EH (cell line): Measurements from ENCODE around the gene KANSL1.

Experiments
- DNase-seq: peaks from one replicate; pipeline ENCODE4 v3.0.0-alpha.2; 2015; ENCODE audit warnings: low read depth

The KANSL1 gene

DNA sequence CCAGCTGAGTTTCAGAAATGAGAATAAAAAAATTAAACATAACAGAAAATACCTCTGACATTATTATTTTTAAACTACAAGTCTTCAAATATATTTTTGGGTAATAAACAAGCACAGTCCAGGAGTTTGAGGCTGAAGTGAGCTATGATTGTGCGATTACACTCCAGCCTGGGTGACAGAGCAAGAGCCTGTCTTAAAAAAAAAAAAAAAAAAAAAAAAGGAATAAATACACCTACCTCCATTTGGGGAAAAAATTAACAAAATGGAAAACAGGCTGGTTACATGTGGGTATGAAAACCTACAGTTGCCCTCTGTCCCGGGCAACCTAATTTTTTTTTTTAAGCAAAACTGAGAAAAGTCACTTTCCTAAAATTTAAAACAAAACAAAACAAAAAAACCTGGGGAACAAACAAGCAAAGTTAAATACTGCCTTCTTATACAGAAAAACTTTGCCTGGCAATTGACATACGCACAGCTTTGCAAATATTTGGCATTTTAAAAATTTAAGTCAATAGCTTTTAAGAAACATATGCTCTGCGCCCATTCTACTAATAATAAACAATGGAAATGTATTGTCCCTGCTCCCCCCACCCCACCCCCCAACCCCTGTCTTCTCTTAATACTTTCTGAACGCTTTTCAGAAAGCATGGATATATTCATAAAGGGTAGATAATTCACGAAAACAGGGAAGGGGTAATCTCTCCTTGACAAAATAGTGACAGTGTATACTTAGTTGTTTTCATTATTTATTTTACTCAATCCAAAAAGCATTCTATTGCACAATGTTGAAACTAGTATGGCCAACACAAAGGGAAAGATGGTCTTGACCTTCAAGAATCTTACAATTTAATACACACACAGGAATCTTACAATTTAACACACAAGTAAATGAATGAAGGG is 112.9 kb downstream of the KANSL1 start:
- DNase-seq = no peak

DNA sequence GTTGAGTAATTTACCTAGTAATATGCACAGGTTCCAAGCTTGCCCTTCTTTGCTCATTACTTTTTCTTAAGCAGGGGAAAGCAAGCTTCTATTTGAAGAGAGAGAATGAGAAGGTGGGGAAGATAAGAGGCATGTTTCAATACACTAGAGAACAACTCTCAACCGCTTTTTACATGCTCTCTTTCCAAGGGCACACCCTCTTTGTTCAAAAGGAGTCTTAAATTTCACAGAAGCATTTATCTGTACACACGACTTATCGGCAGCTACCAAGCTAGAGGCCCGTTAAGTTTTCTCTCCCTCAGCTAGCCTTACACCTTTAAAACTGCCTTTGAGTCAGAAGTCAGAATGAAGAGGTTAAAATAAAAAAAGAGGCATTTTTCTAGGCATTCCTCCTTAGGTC is 114.6 kb downstream of the KANSL1 start:
- no peak for DNase-seq

DNA sequence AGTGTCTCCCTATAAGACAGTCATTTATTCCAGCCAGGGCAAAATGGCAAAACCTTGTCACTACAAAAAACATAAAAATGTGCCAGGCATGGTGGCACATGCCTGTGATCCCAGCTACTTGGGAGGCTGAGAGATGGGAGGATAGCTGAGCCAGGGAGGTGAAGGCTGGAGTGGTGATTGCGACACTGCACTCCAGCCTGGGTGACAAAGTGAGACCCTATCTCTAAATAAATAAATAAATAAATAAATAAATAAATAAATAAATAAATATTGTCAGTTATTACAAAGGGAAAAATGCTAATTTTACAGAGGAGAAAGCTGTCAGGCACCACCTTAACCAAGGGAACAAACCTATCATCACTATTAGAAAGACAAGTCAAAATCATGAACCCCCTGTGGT is 118.7 kb downstream of the KANSL1 start:
- no peak for DNase-seq

GRCh38 chr17:46072998-46073397 is 120.2 kb downstream of the KANSL1 start:
- peak; percentile 87 for DNase-seq

- DNase-seq = no peak
Measured at GRCh38 chr17:46071796-46072195, 121.4 kb downstream of the KANSL1 start.

DNA sequence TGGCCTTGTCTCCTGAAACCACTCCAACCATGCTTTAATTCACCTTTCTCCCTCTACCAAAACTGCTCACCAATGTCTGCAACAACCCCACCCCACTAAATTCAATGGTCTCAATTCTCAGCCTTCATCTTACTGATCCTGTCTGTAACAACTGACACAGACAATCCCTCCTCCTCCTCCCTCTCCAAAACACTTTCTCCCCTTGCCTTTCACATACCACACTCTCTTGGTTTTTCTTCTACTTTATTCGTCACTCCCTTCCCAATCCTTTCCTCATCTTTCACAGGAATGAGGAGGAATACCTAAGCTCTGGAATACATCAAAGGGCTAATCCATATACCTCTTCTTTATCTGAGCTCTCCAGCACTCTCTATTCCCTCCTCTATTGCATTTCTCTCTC is 128.8 kb downstream of the KANSL1 start:
- no peak for DNase-seq

DNA sequence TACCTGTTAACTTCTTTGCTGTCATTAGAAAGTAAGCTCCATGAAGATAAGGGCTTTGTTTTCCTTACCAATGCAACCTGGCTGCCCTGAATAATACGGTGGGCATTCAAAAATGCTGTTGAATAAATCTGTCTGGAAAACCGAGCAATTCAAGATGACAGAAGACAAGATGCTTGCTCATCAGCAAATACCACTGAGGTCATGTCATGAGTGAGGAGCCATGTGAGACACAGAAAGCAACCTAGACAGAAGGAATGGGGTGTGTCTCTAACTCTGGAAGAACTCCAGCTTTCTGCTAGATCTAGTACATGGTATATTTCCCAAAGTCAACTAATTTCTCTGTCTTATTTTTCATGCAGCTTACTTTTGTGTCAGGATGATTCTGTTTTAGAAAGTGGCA is 130.0 kb downstream of the KANSL1 start:
- DNase-seq = peak; percentile 89

GRCh38 chr17:46061435-46061834 is 131.8 kb downstream of the KANSL1 start:
- peak; percentile 21 for DNase-seq

DNA sequence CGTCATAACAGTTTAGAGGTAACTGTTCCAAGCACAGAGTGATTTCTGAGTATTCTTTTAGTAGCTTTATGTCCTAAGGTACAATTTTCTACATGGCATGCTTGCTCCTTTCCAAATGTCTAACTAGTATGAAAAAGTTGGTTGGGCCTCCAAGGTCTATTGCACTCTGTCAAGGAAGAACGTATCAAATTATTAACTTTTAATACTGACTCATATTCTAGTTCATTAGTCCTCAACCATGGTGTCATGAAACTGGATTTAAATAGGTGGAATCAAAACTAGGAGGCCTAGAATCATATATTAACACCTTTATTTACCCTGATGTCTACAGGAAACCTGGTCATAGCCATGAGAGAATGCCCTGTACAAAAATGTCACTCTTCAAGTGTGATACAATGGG is 132.8 kb downstream of the KANSL1 start:
- no peak for DNase-seq

- no peak for DNase-seq
Measured at GRCh38 chr17:46059486-46059885, 133.7 kb downstream of the KANSL1 start.

GRCh38 chr17:46057366-46057765 is 135.9 kb downstream of the KANSL1 start:
- DNase-seq = no peak

DNA sequence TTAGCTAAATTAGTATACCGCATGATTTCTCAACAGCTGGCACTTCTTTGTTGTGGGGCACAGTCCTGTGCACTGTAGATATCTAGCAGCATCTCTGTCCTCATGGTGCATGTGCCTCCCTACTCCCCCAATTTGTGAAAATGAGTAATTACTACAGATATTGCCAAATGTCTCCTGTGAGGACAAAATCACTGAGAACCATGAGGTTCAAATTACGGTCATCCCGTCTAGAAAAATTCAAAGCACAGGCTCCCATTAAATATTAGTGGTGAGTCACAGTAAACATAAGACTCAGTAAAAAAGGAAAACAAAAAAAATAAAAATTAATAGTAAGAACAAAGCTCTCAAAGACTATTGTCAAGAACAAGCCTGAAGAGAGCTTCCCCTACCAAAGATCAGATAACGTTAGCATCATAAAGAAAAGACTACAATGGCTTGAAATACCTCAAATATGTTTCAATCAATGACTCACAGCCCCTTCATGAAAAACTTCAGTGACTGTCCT is 136.4 kb downstream of the KANSL1 start:
- DNase-seq = peak; percentile 86

GRCh38 chr17:46053911-46054534 is 139.2 kb downstream of the KANSL1 start:
- DNase-seq = peak; percentile 79

DNA sequence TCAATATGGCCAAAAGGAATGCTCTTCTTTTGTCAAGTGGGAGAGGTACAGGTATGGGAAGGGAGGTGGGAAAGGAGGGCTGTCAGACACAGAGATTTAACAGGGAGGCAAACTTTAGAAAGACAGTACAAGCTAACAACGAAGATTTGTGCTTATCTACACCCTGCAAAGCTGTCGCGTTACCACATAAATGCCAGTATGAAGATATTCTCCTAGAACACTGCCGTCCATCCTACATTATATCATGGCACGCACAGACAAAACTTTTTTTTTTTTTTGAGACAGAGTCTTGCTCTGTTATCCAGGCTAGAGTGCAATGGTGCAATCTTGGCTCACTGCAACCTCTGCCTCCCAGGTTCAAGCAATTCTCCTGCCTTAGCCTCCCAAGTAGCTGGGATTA is 143.6 kb downstream of the KANSL1 start:
- no peak for DNase-seq

DNA sequence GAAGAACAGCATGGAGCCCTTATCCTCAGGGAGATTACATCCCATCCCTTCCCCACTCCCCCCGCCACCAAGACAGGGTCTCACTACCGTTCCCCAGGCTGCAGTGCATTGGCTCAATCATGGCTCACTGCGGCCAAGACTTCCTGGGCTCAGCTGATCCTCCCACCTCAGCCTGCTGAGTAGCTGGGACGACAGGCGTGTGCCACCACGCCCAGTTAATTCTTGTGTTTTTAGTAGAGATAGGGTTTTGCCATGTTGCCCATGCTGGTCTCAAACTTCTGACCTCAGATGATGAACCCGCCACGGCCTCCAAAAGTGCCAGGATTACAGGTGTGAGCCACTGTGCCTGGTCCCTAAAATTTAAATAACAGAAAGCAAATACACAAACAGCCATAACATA is 145.4 kb downstream of the KANSL1 start:
- DNase-seq = no peak

DNA sequence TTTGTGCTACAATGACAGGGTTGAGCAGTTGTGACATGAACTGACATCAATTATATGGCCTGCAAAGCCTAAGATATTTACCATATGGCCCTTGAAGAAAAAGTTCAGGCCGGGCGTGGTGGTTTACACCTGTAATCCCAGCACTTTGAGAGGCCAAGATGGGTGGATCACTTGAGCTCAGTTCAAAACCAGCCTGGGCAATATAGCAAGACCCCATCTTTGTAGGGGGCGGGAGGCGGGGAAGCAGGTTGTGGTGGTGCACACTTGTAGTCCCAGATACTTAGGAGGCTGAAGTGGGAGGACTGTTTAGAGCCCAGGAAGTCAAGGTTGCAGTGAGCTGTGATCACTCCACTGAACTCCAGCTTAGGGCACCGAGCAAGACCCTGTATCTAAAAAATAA is 145.8 kb downstream of the KANSL1 start:
- no peak for DNase-seq

GRCh38 chr17:46046957-46047356 is 146.3 kb downstream of the KANSL1 start:
- peak; percentile 23 for DNase-seq

DNA sequence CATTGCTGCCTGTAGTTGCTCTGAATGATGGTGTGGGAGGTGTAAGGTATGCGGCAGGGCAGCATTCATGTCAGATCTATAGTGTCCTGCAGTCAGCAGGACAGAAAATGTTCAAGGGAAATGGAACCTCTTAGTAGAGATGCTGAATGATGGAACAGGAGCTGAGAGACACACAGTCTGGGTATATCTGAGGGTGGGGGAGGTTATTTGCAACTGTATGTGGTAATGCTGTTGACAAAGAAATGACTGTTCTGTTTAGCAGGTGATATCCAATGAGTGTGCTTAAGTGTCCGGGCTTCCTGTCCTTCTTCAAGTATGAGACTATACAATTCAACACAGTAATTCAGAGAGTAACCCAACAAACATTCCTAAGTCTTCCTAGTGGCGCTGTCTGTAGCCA is 147.6 kb downstream of the KANSL1 start:
- DNase-seq = no peak

- DNase-seq = no peak
Measured at GRCh38 chr17:46044989-46045388, 148.2 kb downstream of the KANSL1 start.

- DNase-seq = peak; percentile 89
Measured at GRCh38 chr17:46044286-46044928, 148.8 kb downstream of the KANSL1 start.

DNA sequence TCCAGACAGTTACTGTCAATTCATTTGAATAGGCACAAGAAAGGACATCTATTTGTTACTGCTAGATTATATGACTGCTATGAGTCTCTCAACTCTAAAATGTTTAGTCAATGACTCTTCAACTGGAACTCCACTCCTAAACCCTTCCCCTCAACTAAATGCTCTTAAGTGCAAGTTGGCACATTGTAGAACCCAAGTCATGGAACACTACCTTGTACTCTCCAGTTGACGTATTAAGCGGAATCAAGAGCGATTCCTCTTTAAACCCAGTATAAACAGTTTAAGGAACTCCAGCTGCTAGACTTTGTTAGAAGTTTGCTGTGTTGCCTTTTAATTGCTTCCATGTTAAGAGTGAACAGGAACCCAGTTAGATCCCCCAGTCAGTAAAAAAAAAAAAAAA is 149.6 kb downstream of the KANSL1 start:
- DNase-seq = no peak

DNA sequence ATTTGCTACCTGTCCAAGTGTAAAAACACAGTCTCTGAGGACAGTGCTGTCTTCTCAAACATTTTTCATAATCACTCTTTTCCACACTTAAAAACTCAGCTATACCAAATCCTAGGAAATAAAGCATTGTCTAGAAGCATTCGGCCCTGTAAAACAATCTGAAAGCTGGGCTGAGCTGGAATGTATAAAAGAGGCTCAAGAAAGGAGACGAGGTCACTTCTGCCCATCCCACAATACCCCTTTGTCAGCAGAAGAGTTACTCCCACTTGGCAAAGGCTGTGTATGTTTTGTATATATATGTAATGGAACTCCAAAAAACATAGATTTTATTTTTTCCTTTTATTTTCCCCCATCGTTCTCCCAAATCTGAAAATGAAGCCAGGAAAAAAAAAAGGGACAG is 150.3 kb downstream of the KANSL1 start:
- DNase-seq = no peak

GRCh38 chr17:46042246-46042645 is 151.0 kb downstream of the KANSL1 start:
- DNase-seq = no peak
